ENCODE data around the gene CFAP46. TPM values are rescaled to one million over a fixed set of nuclear protein-coding genes. Genes with fewer than 3 reads are reported as not detected.

Gene CFAP46
- total and polyA plus RNA-seq, 4 donors = 0.33 to 0.59 (median 0.42) TPM

DNA sequence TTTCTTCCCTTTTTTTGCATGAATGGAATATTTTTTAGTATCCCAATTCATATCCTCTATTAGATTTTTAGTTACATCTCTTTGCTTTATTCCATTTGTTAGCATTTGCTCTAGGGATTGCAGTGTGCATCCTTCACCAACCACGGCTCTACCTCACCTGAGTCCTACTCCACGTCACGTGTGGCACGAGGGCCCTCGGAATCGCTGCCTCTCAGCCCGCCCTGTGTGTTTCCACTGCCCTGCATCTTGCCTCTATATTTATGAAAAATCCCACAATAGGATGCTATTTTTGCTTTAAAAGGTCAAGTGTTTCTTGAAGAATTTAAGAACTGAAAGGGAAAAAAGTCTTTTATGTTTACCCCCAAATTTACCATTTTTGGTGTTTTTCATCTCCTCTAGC lies 41.0 kb downstream of the CFAP46 start:
- Histone ChIP-seq H3K27ac (ENCODE audit: low read depth in 1 of 2, low read length in 2 of 2) (no peak overlapping the region), H3K36me3 (ENCODE audit: control insufficient read depth in 4 of 4, insufficient read depth in 3 of 4, low read depth in 1 of 4, low read length in 3 of 4) (no peaks in the 10 kb centered on the region), H3K27me3 (ENCODE audit: control insufficient read depth in 4 of 4, insufficient read depth in 4 of 4, low read length in 3 of 4) (no peaks in the 10 kb centered on the region), H3K9ac (ENCODE audit: low read depth in 1 of 2, low read length in 2 of 2) (no peak overlapping the region), H3K4me3 (ENCODE audit: low read depth in 1 of 3, low read length in 3 of 3) (no peak overlapping the region), H3K4me1 (ENCODE audit: control insufficient read depth in 4 of 4, insufficient read depth in 4 of 4, low read length in 3 of 4) (no peaks in the 10 kb centered on the region), H3K9me3 (ENCODE audit: control insufficient read depth in 4 of 4, low read length in 3 of 4) (no peaks in the 10 kb centered on the region)
- TF ChIP-seq FOXA1 (IDR thresholded peaks at IDR 0.05) = no peak
- TF ChIP-seq HNF4G (IDR thresholded peaks at IDR 0.05) = no peak
- TF ChIP-seq YY1 (IDR thresholded peaks at IDR 0.05) = no peak
- TF ChIP-seq, protein P1, sequence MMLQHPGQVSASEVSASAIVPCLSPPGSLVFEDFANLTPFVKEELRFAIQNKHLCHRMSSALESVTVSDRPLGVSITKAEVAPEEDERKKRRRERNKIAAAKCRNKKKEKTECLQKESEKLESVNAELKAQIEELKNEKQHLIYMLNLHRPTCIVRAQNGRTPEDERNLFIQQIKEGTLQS (IDR thresholded peaks at IDR 0.05) = no peak
- TF ChIP-seq REST (IDR thresholded peaks at IDR 0.05) = no peak
- no peak for TF ChIP-seq TAF1 (conservative IDR thresholded peaks at IDR 0.05)
- TF ChIP-seq SP1 (IDR thresholded peaks at IDR 0.05) = no peak
- TF ChIP-seq JUND (IDR thresholded peaks at IDR 0.05) = no peak
- TF ChIP-seq RAD21 (IDR thresholded peaks at IDR 0.05) = no peak
- no peak for TF ChIP-seq GABPA (IDR thresholded peaks at IDR 0.05 in 1 of 2, conservative IDR thresholded peaks at IDR 0.05 in 1 of 2)
- TF ChIP-seq NR2F2 (IDR thresholded peaks at IDR 0.05) = no peak
- no peak for TF ChIP-seq CTCF (IDR thresholded peaks at IDR 0.05; ENCODE audit: low read depth, low read length, missing input control)
- no peak for TF ChIP-seq FOXA2 (IDR thresholded peaks at IDR 0.05)
- no peak for TF ChIP-seq HNF4A (conservative IDR thresholded peaks at IDR 0.05)
- no peak for TF ChIP-seq ZBTB33 (IDR thresholded peaks at IDR 0.05)
- 91% methylated on average over 7 of the region's 7 CpGs for WGBS
- no peak for DNase-seq (ENCODE audit: low spot score)

DNA sequence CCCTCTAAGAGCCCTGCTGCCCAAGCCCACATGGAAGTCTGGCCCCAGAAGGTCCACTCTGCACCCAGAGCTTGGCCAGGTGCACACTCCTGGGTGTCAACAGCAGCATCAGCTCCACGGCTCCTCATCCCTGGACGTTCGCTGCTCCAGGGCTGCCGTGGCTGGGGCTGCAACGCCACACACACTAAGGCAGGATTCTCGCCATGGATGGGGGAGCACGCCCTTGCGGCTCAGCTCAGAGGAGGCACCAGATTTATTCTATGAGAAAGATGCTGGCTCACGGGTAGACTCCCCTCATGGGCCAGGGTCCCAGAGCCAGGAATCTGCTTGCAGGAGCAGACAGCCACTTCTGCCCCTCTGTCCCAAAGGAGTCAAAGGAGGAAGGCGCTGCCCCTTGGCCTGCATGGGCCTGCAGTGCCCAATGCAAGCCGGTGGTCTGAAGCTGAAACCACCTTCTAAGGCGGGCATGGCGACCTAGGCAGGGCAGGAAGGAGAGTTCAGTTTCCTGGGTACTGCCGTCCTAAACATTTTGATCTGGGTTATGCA lies 42.1 kb downstream of the CFAP46 start:
- Histone ChIP-seq H3K27me3 (ENCODE audit: control insufficient read depth in 4 of 4, insufficient read depth in 4 of 4, low read length in 3 of 4) (no peaks in the 10 kb centered on the region), H3K9me3 (ENCODE audit: control insufficient read depth in 4 of 4, low read length in 3 of 4) (no peaks in the 10 kb centered on the region), H3K4me3 (ENCODE audit: low read depth in 1 of 3, low read length in 3 of 3) (no peak overlapping the region), H3K4me1 (ENCODE audit: control insufficient read depth in 4 of 4, insufficient read depth in 4 of 4, low read length in 3 of 4) (no peaks in the 10 kb centered on the region), H3K36me3 (ENCODE audit: control insufficient read depth in 4 of 4, insufficient read depth in 3 of 4, low read depth in 1 of 4, low read length in 3 of 4) (no peaks in the 10 kb centered on the region), H3K27ac (ENCODE audit: low read depth in 1 of 2, low read length in 2 of 2) (no peak overlapping the region), H3K9ac (ENCODE audit: low read depth in 1 of 2, low read length in 2 of 2) (no peak overlapping the region)
- 90% methylated on average over 14 of the region's 14 CpGs for WGBS
- DNase-seq (ENCODE audit: low spot score) = no peak
- TF ChIP-seq FOXA1 (IDR thresholded peaks at IDR 0.05) = no peak
- no peak for TF ChIP-seq RXRA (IDR thresholded peaks at IDR 0.05)
- no peak for TF ChIP-seq CTCF (IDR thresholded peaks at IDR 0.05; ENCODE audit: low read depth, low read length, missing input control)
- TF ChIP-seq, protein P1 (IDR thresholded peaks at IDR 0.05) = no peak
- no peak for TF ChIP-seq YY1 (IDR thresholded peaks at IDR 0.05)

Measured in liver (tissue), 9 donors.